ENCODE data around the gene HGS.

The HGS gene

GRCh38 chr17:81683584-81684441 is at the start of gene HGS, which contains the start of gene ARL16:
TSS of gene HGS (plus strand) at chr17:81684011. CDS start at chr17:81684067, 56 bp downstream.
TSS of gene ARL16 (minus strand) at chr17:81683797. CDS start at chr17:81683753, 44 bp downstream.
- peak; percentile 98 for DNase-seq

- no peak for DNase-seq
These were observed 48.4 kb upstream of the HGS start for GRCh38 chr17:81635431-81635830.

GRCh38 chr17:81635973-81636504 is 47.8 kb upstream of the HGS start:
- no peak for DNase-seq

GRCh38 chr17:81636505-81637288 is 47.1 kb upstream of the HGS start, which contains the start of the genes NPLOC4 and TSPAN10:
TSS of gene NPLOC4 (minus strand) at chr17:81637112. CDS start at chr17:81636930, 182 bp downstream.
TSS of gene TSPAN10 (plus strand) at chr17:81637196. CDS start at chr17:81642413, 5,217 bp downstream.
- peak; percentile 91 for DNase-seq

GRCh38 chr17:81638683-81639082 is 45.1 kb upstream of the HGS start:
- no peak for DNase-seq

GRCh38 chr17:81640011-81640410 is 43.8 kb upstream of the HGS start:
- no peak for DNase-seq

GRCh38 chr17:81641825-81642489 is 41.9 kb upstream of the HGS start:
- no peak for DNase-seq

- no peak for DNase-seq
These were observed 39.3 kb upstream of the HGS start for GRCh38 chr17:81644496-81644895.

- no peak for DNase-seq
These were observed 38.5 kb upstream of the HGS start for GRCh38 chr17:81644976-81645952.

- DNase-seq = no peak
These were observed 36.8 kb upstream of the HGS start for GRCh38 chr17:81646869-81647600.

- no peak for DNase-seq
These were observed 36.2 kb upstream of the HGS start for GRCh38 chr17:81647640-81648012.

GRCh38 chr17:81648013-81648706 is 35.7 kb upstream of the HGS start:
- no peak for DNase-seq

- DNase-seq = no peak
These were observed 35.1 kb upstream of the HGS start for GRCh38 chr17:81648707-81649085.

GRCh38 chr17:81650951-81651350 is 32.9 kb upstream of the HGS start:
- no peak for DNase-seq

- no peak for DNase-seq
These were observed 32.1 kb upstream of the HGS start for GRCh38 chr17:81651692-81652091.

- peak; percentile 28 for DNase-seq
These were observed 30.7 kb upstream of the HGS start for GRCh38 chr17:81652906-81653771.

GRCh38 chr17:81655378-81656117 is 28.3 kb upstream of the HGS start:
- DNase-seq = no peak

- no peak for DNase-seq
These were observed 27.6 kb upstream of the HGS start, which contains the start of gene PDE6G for GRCh38 chr17:81656118-81656743. TSS of gene PDE6G (minus strand) at chr17:81656542. CDS start at chr17:81653305, 3,237 bp downstream.

Measured in activated CD4-positive, alpha-beta T cell treated with anti-CD3 and anti-CD28 coated beads for 48 hours (primary cell).